PC-3 (cell line): ENCODE measurements around the gene BACH2. TPM values are rescaled to one million over a fixed set of nuclear protein-coding genes. Genes with fewer than 3 reads are reported as not detected.
"Not testable (repeated sequence)": the region's sequence is repeated elsewhere in the genome, so short reads cannot be mapped to it uniquely, and the experiment has no call there.

Experiments
- ATAC-seq: fragments of 200-7000 bp; cut with Tn5 transposase; 2 replicates; pipeline ENCODE4 v1.9.1; 2020; ENCODE audit warnings: mild to moderate bottlenecking, moderate library complexity
- BruUV-seq: library from RNA; stranded (reverse); fragments of 400-500 nt; replicated peaks from 2 replicates; lab custom pipeline; 2021; lab: Mats Ljungman, UMichigan
- CTCF ChIA-PET: fragments of 300-600 bp; sonication (Branson Sonifier 250); formaldehyde crosslinking; loops from one replicate; lab custom pipeline; 2022; ENCODE audit warnings: antibody characterized with exemption; lab: Charles Lee
- POLR2A ChIA-PET: fragments of 300-600 bp; sonication (Branson Sonifier 250); formaldehyde crosslinking; loops from one replicate; lab custom pipeline; 2022; ENCODE audit warnings: antibody characterized with exemption; ENCODE audit not compliant: unreplicated experiment; lab: Charles Lee
- DNase-seq: peaks from one replicate; pipeline ENCODE4 v3.0.0-alpha.2; 2015
- H2AFZ ChIP-seq: fragments of 300-600 bp; sonication (generic); 2 replicates; pipeline ENCODE4 v1.6.0; 2016; ENCODE audit warnings: antibody characterized with exemption, low read length
- H3F3A ChIP-seq: fragments of 300-600 bp; sonication (generic); one replicate; pipeline ENCODE4 v1.6.0; 2017; ENCODE audit warnings: antibody characterized with exemption, low read length, control low read depth, mild to moderate bottlenecking; ENCODE audit not compliant: unreplicated experiment
- H3K27ac ChIP-seq: fragments of 300-600 bp; sonication (generic); 2 replicates; pipeline ENCODE4 v1.5.1; 2016; ENCODE audit warnings: mild to moderate bottlenecking, low read length
- H3K27me3 ChIP-seq: fragments of 300-600 bp; sonication (generic); 2 replicates; pipeline ENCODE4 v1.6.1; 2016; ENCODE audit warnings: low read length, mixed read lengths
- H3K36me3 ChIP-seq: fragments of 300-600 bp; sonication (generic); 2 replicates; pipeline ENCODE4 v1.6.1; 2016; ENCODE audit warnings: low read depth, mixed run types, low read length, mixed read lengths
- H3K4me1 ChIP-seq: fragments of 300-600 bp; sonication (generic); 2 replicates; pipeline ENCODE4 v1.5.1; 2016; ENCODE audit warnings: low read length; ENCODE audit not compliant: insufficient read depth
- H3K4me2 ChIP-seq: fragments of 300-600 bp; sonication (generic); 2 replicates; pipeline ENCODE4 v1.6.0; 2016; ENCODE audit warnings: low read length
- H3K4me3 ChIP-seq: fragments of 300-600 bp; sonication (generic); 2 replicates; pipeline ENCODE4 v1.5.1; 2016; ENCODE audit warnings: mild to moderate bottlenecking, low read length, mixed read lengths
- H3K79me2 ChIP-seq: fragments of 300-600 bp; sonication (generic); 2 replicates; pipeline ENCODE4 v1.6.1; 2017; ENCODE audit warnings: low read length, mixed read lengths
- H3K9ac ChIP-seq: fragments of 300-600 bp; sonication (generic); 2 replicates; pipeline ENCODE4 v1.6.0; 2016; ENCODE audit warnings: mild to moderate bottlenecking, low read length
- H3K9me2 ChIP-seq: fragments of 300-600 bp; sonication (generic); replicated peaks from 2 replicates; pipeline ENCODE4 v1.6.1; 2016; ENCODE audit warnings: mixed run types, low read length, mixed read lengths
- H3K9me3 ChIP-seq: fragments of 300-600 bp; sonication (generic); 2 replicates; pipeline ENCODE4 v1.6.1; 2016; ENCODE audit warnings: low read length, mixed read lengths
- H4K20me1 ChIP-seq: fragments of 300-600 bp; sonication (generic); 2 replicates; pipeline ENCODE4 v1.6.1; 2016; ENCODE audit warnings: low read length, mixed read lengths
- CTCF ChIP-seq: fragments of 300-600 bp; sonication (generic); conservative IDR thresholded peaks from 2 replicates; pipeline ENCODE4 v1.5.1; 2017; ENCODE audit warnings: antibody characterized with exemption, low read depth, mild to moderate bottlenecking, low read length
- EZH2 ChIP-seq: fragments of 300-600 bp; sonication (generic); IDR thresholded peaks from one replicate; pipeline ENCODE4 v1.6.1; 2017; ENCODE audit warnings: antibody characterized with exemption, mild to moderate bottlenecking, low read length; ENCODE audit not compliant: unreplicated experiment
- EZH2phosphoT487 ChIP-seq: fragments of 300-600 bp; sonication (generic); IDR thresholded peaks from 2 replicates; pipeline ENCODE4 v1.6.1; 2018; ENCODE audit warnings: mild to moderate bottlenecking, antibody characterized with exemption, low read length, borderline replicate concordance
- intact Hi-C: fragments of 100-400 bp; cut with micrococcal nuclease; formaldehyde crosslinking; loops from 2 replicates; pipeline ENCODE4 v1.9.0; 2023
- total RNA-seq: library from RNA; depleted of rRNA; stranded (reverse); fragments of >200 nt; gene quantifications from 2 replicates; pipeline ENCODE4 v1.2.3, GENCODE V29; 2014

BACH2 gene
- total RNA-seq, 1 experiment from 2014 or later, result 7.0 TPM

GRCh38 chr6:89972025-89972381, 324.6 kb downstream of the BACH2 start:
- no peaks in the 10 kb centered on the region for H3K36me3 ChIP-seq
- no TSS peak for BruUV-seq
- H4K20me1 ChIP-seq, result no peaks in the 10 kb centered on the region
- TF ChIP-seq EZH2 (no peak), CTCF (no peak), EZH2phosphoT487 (no peak)
- no peak overlapping the region for H3K9ac ChIP-seq
- intact Hi-C loops, result no loop called here
- H3K9me2 ChIP-seq, result no peaks in the 10 kb centered on the region
- no peak overlapping the region for H2AFZ ChIP-seq
- peaks cover 14% of the 10 kb centered on the region for H3K4me1 ChIP-seq
- no peak overlapping the region for H3K4me2 ChIP-seq
- no peak overlapping the region for H3K27ac ChIP-seq
- CTCF ChIA-PET, result no interaction called here
- H3K27me3 ChIP-seq, result no peaks in the 10 kb centered on the region
- no peaks in the 10 kb centered on the region for H3K79me2 ChIP-seq
- H3K4me3 ChIP-seq, result no peak overlapping the region
- DNase-seq, result no peak
- ATAC-seq, result no peak
- POLR2A ChIA-PET, result no interaction called here
- no peaks in the 10 kb centered on the region for H3F3A ChIP-seq
- no peaks in the 10 kb centered on the region for H3K9me3 ChIP-seq

GRCh38 chr6:89971338-89972024, 325.2 kb downstream of the BACH2 start:
- H2AFZ ChIP-seq, POLR2A ChIA-PET, H3K9me3 ChIP-seq, H3K4me3 ChIP-seq, H3K27me3 ChIP-seq, BruUV-seq, DNase-seq, H3K79me2 ChIP-seq, H3K9ac ChIP-seq, ATAC-seq, H3F3A ChIP-seq, H3K36me3 ChIP-seq, H4K20me1 ChIP-seq, H3K9me2 ChIP-seq: not testable (repeated sequence)
- intact Hi-C loops, result loop anchor here (2.0 kb wide), 3 partner anchors 115 to 323 kb away; no protein-coding TSS in a partner anchor
- Histone ChIP-seq H3K4me2 (0 out of 2 replicates have a peak overlapping the region, but pooled peaks have one; percentile 5), H3K27ac (peak overlapping the region; percentile 25), H3K4me1 (peaks cover 14% of the 10 kb centered on the region)
- CTCF ChIA-PET, result interaction anchor here (0.7 to 1.2 kb wide), 2 partner anchors 31 to 403 kb away, joined by 3 to 8 read pairs; no protein-coding TSS in a partner anchor

GRCh38 chr6:89970609-89971337, 325.9 kb downstream of the BACH2 start:
- no peaks in the 10 kb centered on the region for H4K20me1 ChIP-seq
- H3K27ac ChIP-seq, result peak overlapping the region; percentile 25
- TF ChIP-seq CTCF (peak; percentile 70), EZH2phosphoT487 (no peak)
- 0 out of 2 replicates have a peak overlapping the region, but pooled peaks have one; percentile 5 for H3K4me2 ChIP-seq
- intact Hi-C loops, result loop anchor here (1.0 to 2.0 kb wide), 6 partner anchors 30 to 509 kb away; no protein-coding TSS in a partner anchor
- no peak overlapping the region for H3K4me3 ChIP-seq
- no peak overlapping the region for H3K9ac ChIP-seq
- no peaks in the 10 kb centered on the region for H3K9me3 ChIP-seq
- peak; percentile 73 for DNase-seq
- H3K79me2 ChIP-seq, result no peaks in the 10 kb centered on the region
- BruUV-seq, result no TSS peak
- no peaks in the 10 kb centered on the region for H3K27me3 ChIP-seq
- H2AFZ ChIP-seq, result no peak overlapping the region
- ATAC-seq, result peak; percentile 90
- POLR2A ChIA-PET, result interaction anchor here (0.5 kb wide), 1 partner anchor 314 kb away, joined by 4 read pairs; no protein-coding TSS in a partner anchor
- no peaks in the 10 kb centered on the region for H3K9me2 ChIP-seq
- CTCF ChIA-PET, result interaction anchor here (0.7 to 1.2 kb wide), 2 partner anchors 30 to 404 kb away, joined by 3 to 8 read pairs; no protein-coding TSS in a partner anchor
- H3F3A ChIP-seq, result no peaks in the 10 kb centered on the region
- H3K4me1 ChIP-seq, result peaks cover 14% of the 10 kb centered on the region
- H3K36me3 ChIP-seq, result no peaks in the 10 kb centered on the region
